Activated CD4-positive, alpha-beta T cell treated with anti-CD3 and anti-CD28 coated beads for 1 hour (primary cell): Measurements from ENCODE around the gene BCL11A.

Source experiments
- DNase-seq: peaks from one replicate; pipeline ENCODE4 v3.0.0-alpha.2; 2020

BCL11A gene

DNA sequence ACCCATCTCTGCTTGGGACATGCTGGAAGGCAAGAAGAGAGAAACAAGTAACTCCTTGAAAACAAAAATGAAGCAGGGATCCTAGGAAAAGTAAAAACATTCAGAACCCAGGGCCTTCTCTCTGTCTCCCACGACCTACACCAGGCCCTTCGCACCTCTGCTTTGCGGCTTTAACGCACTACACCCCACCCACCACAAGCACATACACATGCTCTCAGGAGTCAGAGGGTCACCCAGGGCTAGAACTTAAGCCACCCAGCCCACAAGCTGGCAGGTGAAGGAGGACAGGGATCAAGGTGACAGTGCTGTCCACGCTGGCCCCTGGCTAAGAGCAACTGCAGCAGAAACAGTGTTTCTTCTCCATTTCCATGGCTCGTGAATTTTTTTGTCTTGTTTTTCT lies 72.2 kb downstream of the BCL11A start:
- no peak for DNase-seq

DNA sequence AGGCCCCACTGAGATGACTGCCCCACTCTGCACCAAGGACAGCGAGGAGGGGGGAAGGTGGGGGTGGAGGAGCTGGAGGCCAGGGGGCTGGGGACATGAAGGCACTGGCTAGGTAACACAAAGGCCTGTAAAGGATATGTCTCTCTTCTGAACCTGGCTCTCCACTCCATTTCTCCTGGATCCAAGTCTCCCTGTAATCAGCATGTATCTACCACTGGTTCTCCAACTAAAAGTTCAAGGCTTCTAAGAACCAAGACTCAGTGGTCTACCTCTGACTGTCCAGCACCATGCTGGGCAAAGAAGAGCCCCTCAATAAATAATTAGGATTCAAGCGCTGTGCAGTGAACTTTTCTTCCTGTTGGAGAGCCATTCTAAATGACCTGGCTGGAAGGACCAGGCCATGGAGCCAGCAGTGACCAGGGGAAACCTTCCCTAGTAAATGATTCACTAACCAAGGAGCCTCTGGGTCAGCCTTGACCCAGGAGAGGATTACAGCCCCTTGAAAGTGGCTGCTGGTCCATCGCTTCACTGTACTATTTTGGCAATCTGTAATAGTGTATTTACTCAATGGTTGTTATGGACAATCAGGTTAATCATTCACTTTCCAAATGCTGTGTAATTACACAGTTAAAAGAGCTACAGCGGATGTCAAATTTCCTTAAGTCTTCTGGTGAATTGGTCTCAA lies 73.2 kb downstream of the BCL11A start:
- DNase-seq, result no peak

DNA sequence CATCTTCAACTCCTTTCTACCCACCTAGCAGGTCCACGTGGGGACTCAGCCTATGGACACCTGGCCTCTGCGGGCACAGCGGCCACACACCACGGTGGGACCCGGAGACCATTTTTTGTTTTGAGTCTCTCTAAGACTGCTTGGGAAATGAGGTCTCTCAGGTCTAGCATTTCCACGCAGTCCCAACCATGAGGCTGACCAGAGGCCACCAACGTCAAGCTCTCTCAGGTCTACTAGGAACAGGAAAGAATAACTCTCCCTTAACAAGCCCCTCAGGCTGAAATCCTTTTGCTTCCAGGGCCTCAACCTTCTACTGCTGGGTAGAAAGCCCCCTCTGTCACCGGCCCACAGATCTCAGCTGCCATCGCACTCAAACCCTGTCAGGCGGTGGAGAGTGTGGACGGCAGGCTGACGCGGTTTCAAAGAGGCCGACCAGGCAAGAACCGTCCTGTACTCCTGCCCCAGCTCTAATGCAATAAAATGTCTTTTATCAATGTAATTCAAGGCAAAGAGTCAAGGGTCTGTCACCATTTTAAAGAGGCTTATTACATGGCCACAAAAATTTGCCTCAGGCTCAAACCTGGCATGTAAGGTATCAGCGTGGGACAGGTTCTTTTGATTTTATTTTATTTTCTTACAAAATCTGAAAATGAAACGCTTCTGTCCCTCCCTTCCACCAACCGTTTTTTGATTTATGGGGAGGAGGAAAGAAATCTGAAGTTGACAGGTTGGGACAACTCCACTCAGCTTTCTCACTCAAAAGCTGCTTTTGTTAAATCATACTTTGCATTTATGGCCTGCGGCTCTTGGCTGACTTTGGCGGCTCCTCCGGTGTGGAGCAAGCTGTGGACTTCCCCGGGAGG lies 74.0 kb downstream of the BCL11A start:
- no peak for DNase-seq

DNA sequence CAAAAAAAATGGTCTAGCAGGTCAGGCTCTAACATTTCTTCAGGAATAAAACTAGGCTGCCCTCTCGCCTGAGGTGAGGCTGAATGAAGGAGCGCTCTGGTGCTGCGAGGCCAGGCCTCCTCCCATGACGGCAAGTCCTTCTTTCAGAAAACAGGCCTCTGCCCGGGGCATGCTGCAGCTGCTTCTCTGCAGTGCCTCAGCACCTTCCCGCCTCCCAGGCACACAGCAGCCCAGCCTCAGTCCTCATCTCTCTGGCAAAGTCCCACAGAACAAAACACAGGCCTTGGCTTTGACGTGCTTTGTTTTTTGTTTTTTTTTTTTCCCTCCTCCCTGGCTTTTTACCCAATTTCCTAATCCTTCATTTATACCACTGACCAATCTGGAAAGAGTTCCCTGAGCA lies 74.8 kb downstream of the BCL11A start:
- no peak for DNase-seq

DNA sequence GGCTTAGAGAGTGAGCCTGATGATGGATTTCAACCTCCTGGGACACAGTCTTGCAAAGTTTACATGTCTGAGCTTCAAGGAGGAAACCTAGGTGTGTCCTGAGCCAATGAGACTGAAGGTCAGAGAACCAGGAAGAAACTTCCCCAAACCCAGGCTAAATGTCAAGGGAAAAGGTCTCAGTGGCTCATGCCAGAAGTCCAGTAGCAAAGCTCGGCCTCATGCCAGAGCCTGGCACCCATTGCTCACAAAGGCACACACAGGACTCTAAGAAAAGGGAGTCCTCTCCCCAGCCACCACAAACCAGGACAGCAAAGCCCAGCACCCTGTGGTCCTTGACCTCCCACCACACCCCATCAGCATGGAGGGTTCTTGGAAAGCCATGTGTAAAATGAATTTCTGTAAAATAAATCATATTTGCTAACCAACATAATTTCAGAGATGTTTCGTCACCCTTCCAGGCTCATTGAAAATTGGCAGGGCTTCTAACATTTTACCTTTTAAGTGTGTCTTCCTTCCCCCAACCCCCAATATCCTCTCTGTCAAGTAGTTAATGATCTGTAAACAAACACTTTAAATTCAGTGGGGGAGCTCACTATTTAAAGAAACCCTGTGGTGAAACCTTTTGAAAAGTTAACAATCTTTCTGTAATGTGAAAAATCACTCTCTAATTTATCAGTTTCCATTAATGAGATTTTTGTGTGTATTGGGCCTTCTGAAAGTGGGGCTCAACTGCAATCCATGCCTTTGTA lies 77.1 kb downstream of the BCL11A start:
- no peak for DNase-seq

DNA sequence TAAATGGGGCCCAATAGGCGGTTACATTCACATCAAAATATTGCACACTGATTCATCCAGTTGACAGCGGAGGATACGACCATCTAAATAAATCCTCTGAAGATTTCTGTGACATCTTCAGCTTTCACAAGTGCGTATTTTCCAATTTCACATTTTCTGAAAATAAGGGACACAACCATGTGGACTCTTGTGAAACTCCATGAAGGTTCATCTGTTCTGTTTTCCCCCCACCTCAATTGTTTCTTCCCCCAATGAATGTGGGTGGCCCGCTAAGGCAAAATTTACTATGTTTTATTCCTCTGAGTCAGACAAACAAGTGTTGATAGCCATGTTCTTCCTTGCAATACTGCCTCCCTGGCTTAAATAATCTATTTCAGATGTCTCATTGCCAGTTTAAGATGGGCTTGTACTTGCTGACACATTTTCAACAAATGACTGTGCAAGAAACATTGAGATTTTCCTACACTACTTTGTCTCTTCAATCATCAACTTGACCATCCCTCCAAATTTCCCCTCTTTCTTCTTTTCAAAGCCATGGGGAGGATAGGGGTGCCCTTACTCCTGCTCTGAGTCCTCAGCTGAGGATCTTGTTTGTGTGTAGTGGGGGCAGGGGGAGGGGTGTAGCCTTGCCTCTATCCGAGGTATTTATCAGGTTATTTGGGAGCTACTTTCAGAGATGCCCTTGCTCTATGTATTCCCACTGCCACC lies 78.2 kb downstream of the BCL11A start:
- DNase-seq, result no peak

DNA sequence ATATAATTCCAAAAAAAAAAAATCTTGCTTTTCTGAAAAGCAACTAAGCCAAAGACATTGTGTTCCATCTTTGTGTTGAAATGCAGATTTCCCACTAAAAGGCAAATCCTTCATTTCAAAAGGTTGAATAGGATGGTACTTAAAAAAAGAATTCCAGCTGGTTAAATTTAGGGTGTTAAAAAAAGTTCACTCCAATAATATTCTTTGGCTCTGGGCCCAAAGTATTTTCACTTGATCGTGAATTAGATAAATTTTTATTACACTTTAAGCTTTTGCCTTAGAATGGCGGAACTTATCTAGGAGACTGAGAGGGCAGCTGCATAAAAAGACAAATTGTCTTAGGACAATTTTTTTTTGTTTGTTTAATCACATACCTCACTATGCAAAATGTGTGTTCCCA lies 79.2 kb downstream of the BCL11A start:
- DNase-seq, result no peak

DNA sequence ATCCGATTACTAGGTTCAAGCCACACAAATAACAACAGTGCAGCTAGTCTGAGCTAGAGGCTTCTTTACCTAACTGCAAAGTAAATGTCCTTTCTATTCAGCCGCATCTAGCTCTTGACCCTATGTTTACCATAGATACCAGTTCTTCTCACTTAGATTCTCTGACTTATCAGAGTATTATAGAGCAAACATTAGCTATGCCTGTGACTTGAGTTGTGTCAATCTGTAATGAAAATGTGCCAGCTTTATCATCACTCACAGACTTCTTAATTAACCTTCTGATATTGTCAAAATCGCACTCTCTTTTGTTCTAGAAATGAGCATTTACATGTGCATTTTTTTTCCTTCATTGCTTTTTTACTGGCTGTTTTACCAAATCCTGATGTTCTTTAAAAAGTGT lies 79.9 kb downstream of the BCL11A start:
- no peak for DNase-seq

DNA sequence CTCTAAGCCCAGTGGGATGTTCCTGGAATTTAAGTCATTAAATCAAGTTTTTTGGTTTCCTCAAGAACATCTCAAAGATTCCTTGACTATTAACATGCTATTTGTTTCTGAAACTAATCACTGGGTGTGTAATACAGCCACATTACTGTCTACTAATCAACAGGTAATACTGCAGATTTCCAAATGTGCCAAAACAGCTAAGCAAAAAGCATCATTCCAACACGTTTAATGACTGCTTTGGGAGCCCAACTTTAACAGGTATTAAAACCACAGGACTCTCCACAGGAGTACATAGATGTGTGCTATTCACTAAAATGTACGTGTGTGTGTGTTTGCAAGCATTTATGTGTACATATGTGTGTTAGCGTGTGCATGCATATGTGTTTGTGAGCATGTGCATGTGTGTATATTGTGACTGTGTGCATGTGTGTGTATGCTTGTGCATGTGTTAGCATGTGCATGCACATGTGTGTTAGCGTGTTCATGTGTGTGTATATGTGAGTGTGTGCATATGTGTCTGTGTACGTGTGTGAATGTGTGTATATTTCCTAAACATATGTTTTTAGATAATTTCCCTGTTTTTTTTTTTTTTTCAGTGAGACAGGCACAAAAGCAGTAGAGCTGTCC lies 80.7 kb downstream of the BCL11A start:
- DNase-seq, result no peak

DNA sequence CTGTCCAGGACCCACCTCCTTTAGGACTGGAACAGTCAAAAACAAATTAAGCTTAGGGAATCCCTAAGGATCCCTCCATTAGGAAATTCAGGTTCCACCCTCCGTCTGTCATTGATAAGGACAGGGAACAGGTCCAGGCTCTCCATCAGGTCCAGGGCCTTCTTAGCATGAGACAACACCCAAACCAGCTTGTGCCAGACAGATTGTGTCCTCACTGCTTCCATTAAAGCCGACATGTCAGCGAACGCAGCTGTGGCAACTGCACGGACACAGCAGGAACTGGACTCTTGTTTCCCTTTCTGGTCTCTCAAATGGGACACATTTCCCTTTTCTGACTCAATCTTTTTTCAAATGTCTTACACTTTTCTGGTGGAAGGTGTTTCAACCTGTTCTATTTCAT lies 81.4 kb downstream of the BCL11A start:
- no peak for DNase-seq

DNA sequence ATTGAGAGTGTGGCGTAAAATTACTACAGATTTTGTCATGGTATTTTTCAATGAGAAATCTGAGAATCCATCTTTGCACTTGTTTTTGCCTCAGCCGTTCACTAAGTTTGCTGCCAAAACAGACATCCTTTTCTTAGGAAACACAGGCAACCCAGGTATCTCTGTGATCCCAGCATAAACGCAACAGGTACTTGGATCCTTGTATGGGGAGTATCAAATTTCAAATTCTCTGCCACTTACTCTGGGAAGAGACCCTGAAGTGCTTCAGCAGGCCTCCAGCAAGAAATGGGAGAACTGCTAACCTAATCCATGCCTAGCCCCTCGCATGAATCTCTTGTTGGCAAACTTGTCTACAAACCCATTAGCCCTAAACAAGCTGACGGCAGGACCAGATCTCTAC lies 83.1 kb downstream of the BCL11A start:
- DNase-seq, result no peak

DNA sequence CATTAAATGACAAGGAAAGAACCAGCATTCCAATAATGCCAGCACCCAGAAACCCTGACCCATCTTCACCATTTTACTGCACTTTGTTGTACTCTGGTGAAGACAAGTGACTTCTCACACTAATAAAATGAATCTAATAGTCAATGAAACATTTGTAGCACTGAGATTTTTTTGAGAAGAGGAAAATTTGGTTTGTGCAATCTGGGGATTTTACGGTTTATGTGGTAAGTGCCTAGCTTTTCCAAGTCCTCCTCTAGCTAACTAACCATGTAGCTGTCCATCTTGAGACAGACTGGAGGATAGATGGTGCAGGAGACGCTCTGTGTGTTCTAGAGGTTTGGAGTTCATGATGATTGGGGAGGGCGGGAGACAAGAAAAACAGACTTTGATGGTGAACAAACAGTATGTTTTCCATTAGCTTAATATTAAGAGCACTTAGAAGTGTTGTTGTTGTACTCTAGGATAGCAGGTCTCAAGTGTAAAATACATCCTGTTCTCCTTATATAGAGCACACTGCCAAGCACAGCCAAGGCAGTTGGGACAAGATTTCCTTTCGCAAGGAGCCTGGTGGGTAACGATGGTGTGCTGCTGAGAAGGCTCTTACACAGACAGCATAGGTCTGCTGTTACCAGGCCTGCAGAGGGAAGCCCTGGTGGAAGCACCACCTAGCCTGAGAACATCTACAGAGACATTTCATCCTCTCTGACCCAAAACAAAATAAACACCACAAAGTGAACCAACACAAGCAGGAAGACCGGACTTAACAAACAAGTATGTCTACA lies 83.7 kb downstream of the BCL11A start:
- no peak for DNase-seq

DNA sequence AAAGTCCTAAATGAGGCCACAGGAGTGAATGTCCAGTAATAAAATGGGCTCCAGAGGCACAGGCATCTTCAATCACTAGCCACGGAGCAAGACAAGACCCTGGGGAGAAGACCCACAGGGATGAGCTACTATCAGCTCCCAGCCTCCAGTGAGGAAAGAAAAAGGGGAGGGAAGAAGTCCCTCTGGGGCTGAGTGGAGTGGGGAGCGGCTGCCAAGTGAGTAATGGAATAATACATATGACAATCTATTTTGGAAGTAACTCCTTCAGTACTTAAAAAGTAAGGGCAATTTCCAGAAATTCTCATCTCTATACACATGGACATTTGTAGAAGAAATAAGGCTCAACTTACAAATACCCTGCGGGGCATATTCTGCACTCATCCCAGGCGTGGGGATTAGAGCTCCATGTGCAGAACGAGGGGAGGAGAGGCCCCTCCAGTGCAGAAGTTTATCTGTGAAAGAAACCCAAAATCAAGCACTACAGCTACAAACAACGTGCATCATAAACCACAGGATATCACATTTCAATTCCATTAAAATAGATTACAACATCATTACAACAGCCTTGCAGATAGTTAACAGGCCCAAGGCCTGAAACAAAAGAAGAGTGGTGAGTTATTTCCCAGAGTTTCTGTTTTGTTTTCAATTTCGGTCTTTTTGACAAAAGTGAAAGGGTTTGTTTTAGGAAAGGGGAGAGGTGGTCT lies 84.9 kb downstream of the BCL11A start:
- DNase-seq, result no peak

DNA sequence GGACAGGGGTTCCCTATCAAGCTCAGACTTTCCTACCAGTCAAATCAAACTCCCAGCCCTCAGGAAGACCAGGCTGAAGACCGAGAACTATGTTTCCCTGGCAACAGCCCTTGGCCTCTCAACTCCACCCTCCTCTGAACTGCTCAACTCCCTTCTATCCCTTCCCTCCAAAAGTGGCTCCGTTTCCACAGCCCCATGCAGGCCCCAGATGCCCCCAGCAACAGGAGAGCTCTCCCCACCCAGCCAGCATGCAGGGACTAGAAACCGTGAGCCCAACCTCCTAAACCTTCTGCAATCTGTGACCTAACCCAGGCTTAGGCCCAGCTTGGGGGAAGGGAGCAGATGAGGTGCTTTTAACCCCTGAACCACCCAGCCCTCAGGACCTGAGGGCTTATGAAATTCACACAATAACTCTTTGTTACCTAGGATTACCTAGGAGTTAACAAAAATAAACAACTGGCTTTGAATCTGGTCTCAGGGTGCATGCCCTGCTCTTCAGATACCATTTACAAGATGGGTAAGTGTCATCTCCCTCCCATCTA lies 87.2 kb downstream of the BCL11A start:
- DNase-seq, result no peak

DNA sequence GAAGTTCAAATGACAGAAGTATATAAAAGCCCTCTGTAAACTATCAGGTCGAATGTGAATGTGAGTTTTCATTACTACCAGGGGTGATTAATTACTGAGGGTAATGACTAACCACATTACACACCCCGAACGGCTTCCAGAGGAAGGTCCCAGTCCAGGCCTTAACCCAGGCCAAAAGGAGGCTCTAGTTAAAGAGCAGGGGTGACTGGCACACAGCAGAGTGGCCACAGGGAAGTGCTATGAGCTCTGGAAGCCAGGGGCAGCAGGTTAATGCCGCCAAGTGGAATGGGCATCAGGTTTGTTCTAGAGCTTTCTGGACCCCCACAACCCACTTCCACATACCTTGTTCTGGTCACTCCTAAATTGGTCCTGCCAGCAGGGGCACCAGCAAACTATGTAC lies 87.7 kb downstream of the BCL11A start:
- DNase-seq, result no peak

DNA sequence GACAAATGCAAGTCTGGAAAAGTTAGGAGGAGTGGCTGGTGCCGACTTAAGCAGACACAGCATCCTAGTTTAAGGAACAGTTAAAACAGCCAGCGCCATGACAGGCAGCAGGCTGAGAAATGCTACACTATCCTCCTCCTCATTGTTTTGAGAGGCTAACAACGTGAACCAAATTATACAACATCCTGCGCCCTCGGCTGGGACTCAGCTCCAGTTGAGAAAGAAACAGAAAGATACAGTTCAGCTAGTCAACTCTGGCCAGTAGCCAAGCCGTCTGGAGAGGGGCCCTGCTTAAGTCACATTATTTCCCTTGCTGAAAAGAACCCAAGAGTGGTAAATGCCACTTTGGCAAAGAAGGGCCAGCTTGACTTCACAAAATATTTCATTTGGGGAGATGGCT lies 90.2 kb downstream of the BCL11A start:
- no peak for DNase-seq

DNA sequence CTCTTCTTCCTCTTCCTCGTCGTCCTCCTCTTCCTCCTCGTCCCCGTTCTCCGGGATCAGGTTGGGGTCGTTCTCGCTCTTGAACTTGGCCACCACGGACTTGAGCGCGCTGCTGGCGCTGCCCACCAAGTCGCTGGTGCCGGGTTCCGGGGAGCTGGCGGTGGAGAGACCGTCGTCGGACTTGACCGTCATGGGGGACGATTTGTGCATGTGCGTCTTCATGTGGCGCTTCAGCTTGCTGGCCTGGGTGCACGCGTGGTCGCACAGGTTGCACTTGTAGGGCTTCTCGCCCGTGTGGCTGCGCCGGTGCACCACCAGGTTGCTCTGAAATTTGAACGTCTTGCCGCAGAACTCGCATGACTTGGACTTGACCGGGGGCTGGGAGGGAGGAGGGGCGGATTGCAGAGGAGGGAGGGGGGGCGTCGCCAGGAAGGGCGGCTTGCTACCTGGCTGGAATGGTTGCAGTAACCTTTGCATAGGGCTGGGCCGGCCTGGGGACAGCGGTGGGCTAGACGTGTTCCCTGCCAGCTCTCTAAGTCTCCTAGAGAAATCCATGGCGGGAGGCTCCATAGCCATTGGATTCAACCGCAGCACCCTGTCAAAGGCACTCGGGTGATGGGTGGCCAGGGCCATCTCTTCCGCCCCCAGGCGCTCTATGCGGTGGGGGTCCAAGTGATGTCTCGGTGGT lies 91.9 kb downstream of the BCL11A start:
- DNase-seq, result no peak

DNA sequence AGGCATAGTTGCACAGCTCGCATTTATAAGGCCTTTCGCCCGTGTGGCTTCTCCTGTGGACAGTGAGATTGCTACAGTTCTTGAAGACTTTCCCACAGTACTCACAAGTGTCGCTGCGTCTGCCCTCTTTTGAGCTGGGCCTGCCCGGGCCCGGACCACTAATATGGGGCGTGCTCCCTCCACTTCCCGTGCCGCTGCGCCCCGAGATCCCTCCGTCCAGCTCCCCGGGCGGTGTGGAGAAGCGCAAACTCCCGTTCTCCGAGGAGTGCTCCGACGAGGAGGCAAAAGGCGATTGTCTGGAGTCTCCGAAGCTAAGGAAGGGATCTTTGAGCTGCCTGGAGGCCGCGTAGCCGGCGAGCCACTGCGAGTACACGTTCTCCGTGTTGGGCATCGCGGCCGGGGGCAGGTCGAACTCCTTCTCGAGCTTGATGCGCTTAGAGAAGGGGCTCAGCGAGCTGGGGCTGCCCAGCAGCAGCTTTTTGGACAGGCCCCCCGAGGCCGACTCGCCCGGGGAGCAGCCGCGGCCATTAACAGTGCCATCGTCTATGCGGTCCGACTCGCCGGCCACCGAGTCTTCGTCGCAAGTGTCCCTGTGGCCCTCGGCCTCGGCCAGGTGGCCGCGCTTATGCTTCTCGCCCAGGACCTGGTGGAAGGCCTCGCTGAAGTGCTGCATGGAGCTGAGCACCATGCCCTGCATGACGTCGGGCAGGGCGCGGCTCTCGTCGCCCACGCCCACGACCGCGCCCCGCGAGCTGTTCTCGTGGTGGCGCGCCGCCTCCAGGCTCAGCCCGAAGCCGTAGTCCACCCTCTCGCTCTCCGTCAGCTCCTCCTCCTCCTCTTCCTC lies 92.7 kb downstream of the BCL11A start:
- DNase-seq, result no peak

DNA sequence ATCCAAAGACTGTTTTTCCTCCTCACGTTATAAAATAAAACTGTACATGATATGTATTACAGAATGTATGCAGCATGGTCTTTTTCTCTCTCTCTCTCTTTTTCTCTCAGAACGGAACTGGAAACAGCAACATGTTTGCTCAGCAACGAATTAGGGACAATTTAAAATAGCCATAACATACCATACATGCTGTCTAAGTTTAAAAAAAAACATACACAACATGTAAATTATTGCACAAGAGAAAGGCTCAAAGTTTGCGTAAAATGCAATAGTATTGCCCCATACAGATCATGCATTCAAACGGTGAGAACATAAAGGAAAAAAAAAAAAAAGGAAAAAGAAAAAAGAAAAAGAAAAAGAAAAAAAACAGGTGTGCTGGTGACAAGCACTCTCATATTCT lies 93.6 kb downstream of the BCL11A start:
- no peak for DNase-seq
